Ascending aorta (tissue), 2 donors: Measurements from ENCODE around the gene ERN1. TPM values are rescaled to one million over a fixed set of nuclear protein-coding genes. Genes with fewer than 3 reads are reported as not detected.

Experiments
- DNase-seq, 2 donors: peaks; one replicate each; pipeline ENCODE4 v3.0.0-alpha.2; 2019; ENCODE audit warnings: low spot score in 2 of 2
- H3K27ac ChIP-seq, 2 donors: fragments of 200-600 bp; sonication (generic); one replicate each; pipeline ENCODE4 v1.5.1; 2016 to 2017; ENCODE audit warnings: mild to moderate bottlenecking in 1 of 2
- H3K27me3 ChIP-seq: fragments of 200-600 bp; sonication (generic); one replicate; pipeline ENCODE4 v1.5.1; 2017
- H3K36me3 ChIP-seq, 2 donors: fragments of 200-600 bp; sonication (generic); one replicate each; pipeline ENCODE4 v1.5.1; 2016
- H3K4me1 ChIP-seq, 2 donors: fragments of 200-600 bp; sonication (generic); one replicate each; pipeline ENCODE4 v1.5.1; 2016 to 2017; ENCODE audit warnings: mild to moderate bottlenecking in 1 of 2
- H3K4me3 ChIP-seq, 2 donors: fragments of 200-600 bp; sonication (generic); one replicate each; pipeline ENCODE4 v1.5.1; 2016 to 2017; ENCODE audit warnings: mild to moderate bottlenecking in 1 of 2
- H3K9me3 ChIP-seq, 2 donors: fragments of 200-600 bp; sonication (generic); one replicate each; pipeline ENCODE4 v1.5.1; 2016
- intact Hi-C: fragments of 100-400 bp; cut with DNase I; formaldehyde crosslinking; loops from one replicate; pipeline ENCODE4 v1.15.1; 2023
- total RNA-seq: library from RNA; depleted of rRNA; stranded (reverse); fragments of >200 nt; gene quantifications from one replicate; pipeline ENCODE4 v1.1.0, GENCODE V29; 2016
- TF ChIP-seq, protein P1 (sequence below), 3 experiments: fragments of 200-600 bp in 2 of 3; fragments of 450-650 bp in 1 of 3; sonication (generic) in 2 of 3; IDR thresholded peaks; one replicate each; pipeline ENCODE4 v1.5.1; 2016 to 2019; ENCODE audit warnings: antibody characterized with exemption in 3 of 3, mild to moderate bottlenecking in 1 of 3, moderate library complexity in 1 of 3

The ERN1 gene
- total RNA-seq, 1 donor from 2014 or later: 26.5 TPM

DNA sequence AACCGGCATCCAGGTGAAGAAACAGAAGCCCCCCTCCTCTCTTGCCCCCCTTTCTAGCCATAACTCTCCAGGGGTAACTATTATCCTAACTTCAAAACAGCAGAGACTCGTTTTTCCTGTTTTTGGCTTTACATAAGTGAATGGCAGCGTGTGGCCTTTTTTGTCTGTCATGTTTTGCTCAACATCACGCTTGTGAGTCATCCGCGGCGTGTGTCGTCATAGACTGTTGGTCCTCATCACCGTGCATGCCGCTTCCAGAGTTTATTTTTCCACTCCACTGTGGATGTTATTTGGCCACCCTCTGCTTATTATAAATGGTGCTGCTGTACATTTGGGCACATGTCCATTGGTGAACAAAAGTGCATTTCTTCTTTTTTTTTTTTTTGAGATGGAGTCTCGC, 52.6 kb downstream of the ERN1 start:
- H3K4me3 ChIP-seq: no peak overlapping the region
- intact Hi-C loops: no loop called here
- TF ChIP-seq, protein P1, sequence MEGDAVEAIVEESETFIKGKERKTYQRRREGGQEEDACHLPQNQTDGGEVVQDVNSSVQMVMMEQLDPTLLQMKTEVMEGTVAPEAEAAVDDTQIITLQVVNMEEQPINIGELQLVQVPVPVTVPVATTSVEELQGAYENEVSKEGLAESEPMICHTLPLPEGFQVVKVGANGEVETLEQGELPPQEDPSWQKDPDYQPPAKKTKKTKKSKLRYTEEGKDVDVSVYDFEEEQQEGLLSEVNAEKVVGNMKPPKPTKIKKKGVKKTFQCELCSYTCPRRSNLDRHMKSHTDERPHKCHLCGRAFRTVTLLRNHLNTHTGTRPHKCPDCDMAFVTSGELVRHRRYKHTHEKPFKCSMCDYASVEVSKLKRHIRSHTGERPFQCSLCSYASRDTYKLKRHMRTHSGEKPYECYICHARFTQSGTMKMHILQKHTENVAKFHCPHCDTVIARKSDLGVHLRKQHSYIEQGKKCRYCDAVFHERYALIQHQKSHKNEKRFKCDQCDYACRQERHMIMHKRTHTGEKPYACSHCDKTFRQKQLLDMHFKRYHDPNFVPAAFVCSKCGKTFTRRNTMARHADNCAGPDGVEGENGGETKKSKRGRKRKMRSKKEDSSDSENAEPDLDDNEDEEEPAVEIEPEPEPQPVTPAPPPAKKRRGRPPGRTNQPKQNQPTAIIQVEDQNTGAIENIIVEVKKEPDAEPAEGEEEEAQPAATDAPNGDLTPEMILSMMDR (IDR thresholded peaks at IDR 0.05): no peak
- no peaks in the 10 kb centered on the region for H3K9me3 ChIP-seq
- no peaks in the 10 kb centered on the region for H3K27me3 ChIP-seq
- peaks cover 18 to 26% of the 10 kb centered on the region in 2 donors for H3K36me3 ChIP-seq
- H3K4me1 ChIP-seq: no peaks in the 10 kb centered on the region
- DNase-seq: peak in 1 of 2 donors; percentile 69
- no peak overlapping the region for H3K27ac ChIP-seq

DNA sequence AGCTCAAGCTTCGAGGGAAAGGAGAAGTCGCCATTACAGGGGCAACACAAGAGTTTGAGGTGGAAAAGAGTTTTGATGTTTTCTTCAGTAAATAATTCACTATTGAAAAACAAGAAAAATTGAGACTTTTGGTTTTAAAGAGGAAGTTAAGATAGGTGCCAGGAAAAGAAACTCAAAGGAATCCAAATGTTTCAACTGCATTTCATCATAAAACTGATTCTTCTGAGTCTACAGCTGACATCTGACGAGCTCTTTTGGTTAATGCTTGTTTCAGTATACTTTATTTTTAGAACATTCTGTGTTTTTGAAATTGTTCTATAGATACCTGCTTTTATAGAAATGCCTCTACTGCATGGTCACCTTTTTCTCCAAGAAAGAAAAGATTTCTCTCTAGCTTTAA, 54.0 kb downstream of the ERN1 start:
- no peaks in the 10 kb centered on the region for H3K4me1 ChIP-seq
- H3K36me3 ChIP-seq: peaks cover 30 to 40% of the 10 kb centered on the region in 2 donors
- no peak overlapping the region for H3K27ac ChIP-seq
- no peaks in the 10 kb centered on the region for H3K27me3 ChIP-seq
- no peaks in the 10 kb centered on the region for H3K9me3 ChIP-seq
- intact Hi-C loops: no loop called here
- H3K4me3 ChIP-seq: no peak overlapping the region
- TF ChIP-seq, protein P1 (IDR thresholded peaks at IDR 0.05): no peak
- DNase-seq: no peak

DNA sequence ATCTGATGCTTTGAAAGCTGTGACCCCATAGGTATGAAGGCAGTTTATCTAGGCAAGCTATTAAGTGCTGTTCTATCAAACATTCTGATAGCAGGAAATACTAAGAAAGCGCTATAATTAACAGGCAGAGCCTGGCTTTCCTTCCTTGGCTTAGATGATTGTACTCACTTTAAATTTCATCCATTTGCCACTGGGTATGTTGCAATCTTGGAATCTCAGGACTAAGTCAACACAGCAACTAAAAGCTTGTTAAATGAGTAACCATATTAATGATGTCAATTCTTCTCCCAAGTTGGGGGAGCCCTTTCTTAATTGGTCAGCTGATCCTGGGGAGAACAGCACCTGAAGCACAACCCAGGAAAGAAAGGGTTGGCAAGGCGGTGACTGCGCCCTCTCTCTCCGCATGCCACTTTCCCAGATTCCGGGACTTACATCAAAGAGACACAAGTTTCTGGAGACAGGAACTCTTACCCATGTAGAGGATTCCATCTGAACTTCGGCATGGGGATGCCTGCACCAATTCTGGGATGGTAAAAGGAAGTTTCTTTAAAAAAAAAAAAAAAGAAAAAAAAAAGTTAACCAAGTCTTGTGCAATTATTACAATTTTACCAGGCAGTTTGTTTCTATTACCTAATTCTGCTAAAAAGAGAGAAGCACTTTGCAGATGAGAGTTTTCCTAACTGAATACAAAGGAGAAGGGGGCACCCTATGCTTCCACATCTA, 55.1 kb downstream of the ERN1 start:
- TF ChIP-seq, protein P1 (IDR thresholded peaks at IDR 0.05): no peak
- intact Hi-C loops: no loop called here
- Histone ChIP-seq H3K27me3 (no peaks in the 10 kb centered on the region), H3K9me3 (peaks cover 5 to 6% of the 10 kb centered on the region in 2 donors), H3K4me3 (no peak overlapping the region), H3K36me3 (peaks cover 41 to 51% of the 10 kb centered on the region in 2 donors), H3K4me1 (no peaks in the 10 kb centered on the region), H3K27ac (peak overlapping the region in 1 of 2 donors; percentile 32)
- no peak for DNase-seq

DNA sequence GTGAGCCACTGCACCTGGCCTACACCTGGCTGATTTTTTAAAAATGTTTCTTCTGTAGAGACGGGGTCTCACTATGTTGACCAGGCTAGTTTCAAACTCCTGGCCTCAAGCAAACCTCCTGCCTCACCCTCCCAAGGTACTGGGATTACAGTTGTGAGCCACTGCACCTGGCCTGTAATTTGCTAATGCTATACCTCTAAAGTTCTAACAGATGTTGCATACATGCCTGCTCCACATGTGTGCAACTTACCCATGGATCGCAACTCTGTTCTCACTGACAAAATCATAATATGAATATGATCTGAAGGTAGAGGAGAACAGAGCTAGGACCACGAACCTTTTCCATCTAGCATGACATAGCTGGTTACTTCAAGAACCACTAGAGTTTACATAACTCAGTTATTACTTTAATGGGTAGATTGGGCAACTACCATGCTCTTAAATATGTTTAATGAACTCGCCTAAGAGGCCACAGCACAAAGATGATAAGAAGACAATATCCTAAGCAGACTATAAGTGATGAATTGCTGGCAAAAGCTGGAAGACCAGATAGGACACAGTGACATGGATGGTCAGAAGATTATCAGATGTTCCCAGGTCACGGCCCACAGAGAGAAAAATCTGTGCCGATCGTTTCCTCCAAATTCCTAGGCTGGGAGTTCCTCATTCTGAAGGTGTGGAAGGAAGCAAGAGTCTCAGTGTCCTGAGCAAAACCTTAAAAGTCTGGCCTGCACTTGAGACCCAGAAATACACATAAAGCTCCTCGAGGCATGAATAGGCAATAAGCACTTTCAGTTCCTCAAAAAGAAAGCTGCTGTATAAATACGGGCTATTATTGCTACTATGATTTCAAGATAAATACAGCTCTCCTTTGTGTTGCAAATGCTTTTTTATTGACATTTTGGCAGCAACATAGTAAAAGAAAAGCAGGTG, 55.9 kb downstream of the ERN1 start:
- H3K4me3 ChIP-seq: no peak overlapping the region
- TF ChIP-seq, protein P1 (IDR thresholded peaks at IDR 0.05): no peak
- no peaks in the 10 kb centered on the region for H3K27me3 ChIP-seq
- intact Hi-C loops: no loop called here
- H3K27ac ChIP-seq: peak overlapping the region in 1 of 2 donors; percentile 27
- no peaks in the 10 kb centered on the region for H3K4me1 ChIP-seq
- peaks cover 11 to 12% of the 10 kb centered on the region in 2 donors for H3K9me3 ChIP-seq
- no peak for DNase-seq
- H3K36me3 ChIP-seq: peaks cover 49 to 53% of the 10 kb centered on the region in 2 donors

DNA sequence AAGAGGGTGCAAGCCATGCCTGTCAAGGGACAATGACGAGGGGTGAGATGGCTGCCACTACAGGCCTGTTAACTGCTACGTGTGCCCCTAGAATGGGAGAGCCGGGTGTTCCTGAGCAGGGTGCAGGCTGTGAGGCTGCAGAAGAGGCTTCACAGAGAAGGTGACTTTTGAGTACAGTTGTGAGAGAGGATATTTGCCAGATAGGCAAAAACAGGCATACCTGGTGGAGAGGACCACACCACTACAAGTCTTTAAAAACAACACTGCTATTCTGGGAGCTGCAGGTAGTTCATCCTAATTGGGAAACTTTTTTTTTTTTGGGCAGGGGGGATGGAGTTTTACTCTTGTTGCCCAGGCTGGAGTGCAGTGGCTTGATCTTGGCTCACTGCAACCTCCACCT, 58.8 kb downstream of the ERN1 start:
- intact Hi-C loops: no loop called here
- no peak overlapping the region for H3K27ac ChIP-seq
- H3K36me3 ChIP-seq: peaks cover 44 to 67% of the 10 kb centered on the region in 2 donors
- no peak for DNase-seq
- H3K4me1 ChIP-seq: no peaks in the 10 kb centered on the region
- no peak overlapping the region for H3K4me3 ChIP-seq
- no peaks in the 10 kb centered on the region for H3K27me3 ChIP-seq
- TF ChIP-seq, protein P1 (IDR thresholded peaks at IDR 0.05): no peak
- H3K9me3 ChIP-seq: peaks cover 11 to 17% of the 10 kb centered on the region in 2 donors
